Hematopoietic multipotent progenitor cell treated with erythropoietin and hydrocortisone succinate and interleukin-3 and kit ligand, for 15 days (in vitro differentiated cells): ENCODE data around the gene TCF19.

Experiments
- DNase-seq: peaks from one replicate; pipeline ENCODE4 v3.0.0-alpha.2; 2015; ENCODE audit warnings: low spot score

The TCF19 gene

GRCh38 chr6:31128093-31128676 is 30.2 kb upstream of the TCF19 start:
- DNase-seq: peak; percentile 71

- no peak for DNase-seq
Observed at GRCh38 chr6:31129130-31129529, 29.3 kb upstream of the TCF19 start.

GRCh38 chr6:31130751-31131150 is 27.6 kb upstream of the TCF19 start:
- no peak for DNase-seq

- no peak for DNase-seq
Observed at GRCh38 chr6:31131595-31131994, 26.8 kb upstream of the TCF19 start.

GRCh38 chr6:31132806-31133205 is 25.6 kb upstream of the TCF19 start:
- no peak for DNase-seq

GRCh38 chr6:31135710-31136109 is 22.7 kb upstream of the TCF19 start:
- no peak for DNase-seq

GRCh38 chr6:31138982-31139381 is 19.4 kb upstream of the TCF19 start, which contains the start of gene PSORS1C2:
Gene PSORS1C2, minus strand, starts transcription at chr6:31139066. Its CDS starts 40 bp downstream, at chr6:31139026.
- no peak for DNase-seq

GRCh38 chr6:31139599-31139998 is 18.8 kb upstream of the TCF19 start:
- no peak for DNase-seq

GRCh38 chr6:31140643-31141042 is 17.7 kb upstream of the TCF19 start:
- no peak for DNase-seq

GRCh38 chr6:31142361-31142761 is 16.0 kb upstream of the TCF19 start:
- no peak for DNase-seq

GRCh38 chr6:31143148-31143547 is 15.2 kb upstream of the TCF19 start:
- DNase-seq: no peak

- no peak for DNase-seq
Observed at GRCh38 chr6:31144296-31144969, 14.0 kb upstream of the TCF19 start.

GRCh38 chr6:31144970-31145340 is 13.4 kb upstream of the TCF19 start:
- DNase-seq: no peak

- no peak for DNase-seq
Observed at GRCh38 chr6:31145386-31145785, 13.0 kb upstream of the TCF19 start.

- DNase-seq: no peak
Observed at GRCh38 chr6:31149827-31150447, 8.5 kb upstream of the TCF19 start.

- DNase-seq: no peak
Observed at GRCh38 chr6:31152781-31153180, 5.6 kb upstream of the TCF19 start.

- DNase-seq: no peak
Observed at GRCh38 chr6:31154436-31154835, 4.0 kb upstream of the TCF19 start.

GRCh38 chr6:31156641-31157040 is 1.7 kb upstream of the TCF19 start:
- no peak for DNase-seq

- DNase-seq: no peak
Observed at GRCh38 chr6:31157513-31158139, 763 bp upstream of the TCF19 start, which contains the start of gene CCHCR1. Gene CCHCR1, minus strand, starts transcription at chr6:31157802. Its CDS starts 202 bp downstream, at chr6:31157600.

GRCh38 chr6:31158863-31159855 is 770 bp downstream of the TCF19 start:
- DNase-seq: peak; percentile 32

- no peak for DNase-seq
Observed at GRCh38 chr6:31161216-31162126, 3.1 kb downstream of the TCF19 start.
